Measurements from ENCODE around the gene INAFM1.
"Not testable (repeated sequence)": the region's sequence is repeated elsewhere in the genome, so short reads cannot be mapped to it uniquely, and the experiment has no call there.

INAFM1 gene

GRCh38 chr19:47268028-47268427 lies 6.7 kb upstream of the INAFM1 start:
- DNase-seq (ENCODE audit: low spot score), result no peak

GRCh38 chr19:47269596-47269995 lies 5.1 kb upstream of the INAFM1 start:
- no peak for DNase-seq (ENCODE audit: low spot score)

- no peak for DNase-seq (ENCODE audit: low spot score)
Observed at GRCh38 chr19:47270408-47270807, 4.3 kb upstream of the INAFM1 start.

- DNase-seq (ENCODE audit: low spot score), result no peak
Observed at GRCh38 chr19:47271949-47272348, 2.7 kb upstream of the INAFM1 start.

GRCh38 chr19:47272448-47273312 lies 2.0 kb upstream of the INAFM1 start:
- no peak for DNase-seq (ENCODE audit: low spot score)

GRCh38 chr19:47273313-47274070 lies 1.2 kb upstream of the INAFM1 start:
- DNase-seq (ENCODE audit: low spot score), result peak; percentile 71

GRCh38 chr19:47274891-47275761 lies 441 bp downstream of the INAFM1 start:
- no peak for DNase-seq (ENCODE audit: low spot score)

GRCh38 chr19:47275791-47276461 lies 1.2 kb downstream of the INAFM1 start:
- DNase-seq (ENCODE audit: low spot score), result no peak

GRCh38 chr19:47276513-47276912 lies 1.8 kb downstream of the INAFM1 start:
- DNase-seq (ENCODE audit: low spot score), result not testable (repeated sequence)

- peak; percentile 64 for DNase-seq (ENCODE audit: low spot score)
Observed at GRCh38 chr19:47280183-47280797, 5.6 kb downstream of the INAFM1 start.

- no peak for DNase-seq (ENCODE audit: low spot score)
Observed at GRCh38 chr19:47283405-47284059, 8.8 kb downstream of the INAFM1 start.

GRCh38 chr19:47284324-47284899 lies 9.7 kb downstream of the INAFM1 start:
- DNase-seq (ENCODE audit: low spot score), result peak; percentile 80

- DNase-seq (ENCODE audit: low spot score), result peak; percentile 94
Observed at GRCh38 chr19:47296036-47296435, 21.4 kb downstream of the INAFM1 start.

GRCh38 chr19:47300867-47301266 lies 26.2 kb downstream of the INAFM1 start:
- not testable (repeated sequence) for DNase-seq (ENCODE audit: low spot score)

- no peak for DNase-seq (ENCODE audit: low spot score)
Observed at GRCh38 chr19:47302249-47302648, 27.6 kb downstream of the INAFM1 start.

- DNase-seq (ENCODE audit: low spot score), result no peak
Observed at GRCh38 chr19:47303966-47304365, 29.3 kb downstream of the INAFM1 start.

- peak; percentile 84 for DNase-seq (ENCODE audit: low spot score)
Observed at GRCh38 chr19:47305309-47305751, 30.6 kb downstream of the INAFM1 start.

GRCh38 chr19:47306303-47306702 lies 31.6 kb downstream of the INAFM1 start:
- no peak for DNase-seq (ENCODE audit: low spot score)

- no peak for DNase-seq (ENCODE audit: low spot score)
Observed at GRCh38 chr19:47309038-47309437, 34.4 kb downstream of the INAFM1 start.

- peak; percentile 62 for DNase-seq (ENCODE audit: low spot score)
Observed at GRCh38 chr19:47309608-47310007, 34.9 kb downstream of the INAFM1 start, which contains the start of gene C5AR1. C5AR1 (plus strand) TSS chr19:47309861; CDS start chr19:47309896, 35 bp downstream.
